ENCODE measurements around the gene TUBB.

The TUBB gene

DNA sequence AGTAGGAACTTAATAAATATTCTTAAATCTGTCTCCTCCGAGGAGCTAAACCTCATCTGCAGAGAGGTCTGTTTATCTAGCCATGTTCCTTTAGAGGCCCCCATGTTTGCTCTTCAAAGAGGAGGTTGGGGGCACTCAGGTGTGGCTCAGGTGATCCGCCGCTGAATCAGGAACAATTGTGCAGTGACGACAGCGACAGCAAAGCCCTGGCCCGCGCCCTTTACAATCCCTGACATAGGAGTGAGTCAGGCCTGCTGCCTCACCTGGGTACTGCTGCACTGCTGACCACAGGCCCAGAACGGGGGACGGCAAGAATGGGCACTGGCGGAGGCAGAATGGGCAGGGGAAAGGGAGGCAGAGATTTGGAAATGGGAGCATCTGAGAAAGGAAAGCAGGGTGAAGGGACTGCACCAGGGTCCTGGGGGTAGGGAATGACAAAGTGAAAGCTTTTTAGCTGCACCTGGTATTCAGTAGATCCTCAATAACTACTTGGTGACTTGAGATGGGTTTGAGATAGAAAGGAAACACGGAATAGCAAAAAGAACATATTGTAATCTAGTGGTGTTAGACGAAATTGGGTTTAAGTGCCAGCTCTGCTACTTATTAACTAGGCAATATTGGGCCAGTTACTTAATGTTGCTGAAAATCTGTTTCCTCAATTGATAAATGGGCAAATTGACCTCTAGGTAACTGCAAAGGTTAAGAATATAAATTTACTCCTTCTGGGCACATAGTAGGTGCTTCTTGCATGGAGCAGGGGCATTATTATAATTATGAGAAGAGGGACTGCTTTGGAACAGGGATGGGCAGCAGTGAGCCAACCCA lies 29.6 kb downstream of the TUBB start (continued):
- TF ChIP-seq ZNF544 (tag by site-specific recombination; IDR thresholded peaks at IDR 0.05) (no peak), ZNF157 (tag by site-specific recombination; IDR thresholded peaks at IDR 0.05) (no peak), ZSCAN23 (tag by site-specific recombination; IDR thresholded peaks at IDR 0.05) (no peak)

DNA sequence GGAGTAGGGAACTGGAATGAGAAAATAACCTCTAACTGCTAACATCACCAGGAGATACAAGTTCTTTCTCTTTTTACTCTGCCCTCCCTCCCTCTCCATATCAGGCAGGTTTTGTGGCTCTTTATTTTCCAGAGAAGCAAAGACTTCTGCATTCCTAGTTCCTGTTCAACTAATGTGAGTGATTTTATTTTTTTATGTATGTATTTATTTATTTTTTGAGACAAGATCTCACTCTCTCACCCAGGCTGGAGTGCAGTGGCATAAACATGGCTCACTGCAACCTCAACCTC lies 30.2 kb downstream of the TUBB start:
- H3K4me1 ChIP-seq (ENCODE audit: control insufficient read depth, insufficient read depth, low read length), result peaks cover 19% of the 10 kb centered on the region
- POLR2A ChIA-PET, result interaction anchor here (0.6 to 1.2 kb wide), 2 partner anchors 24 to 31 kb away, joined by 3 read pairs; no protein-coding TSS in a partner anchor
- no peak overlapping the region for H3K4me3 ChIP-seq (ENCODE audit: low read depth, low read length)
- CTCF ChIA-PET, result interaction anchor here (0.7 to 1.4 kb wide), 2 partner anchors 40 to 71 kb away, joined by 5 to 6 read pairs; no protein-coding TSS in a partner anchor
- no peaks in the 10 kb centered on the region for H3K9me3 ChIP-seq (ENCODE audit: control insufficient read depth, insufficient read depth, low read depth, low read length)
- H3K27ac ChIP-seq (ENCODE audit: extremely low read depth, low read depth, low read length), result no peak overlapping the region
- no peak for TF ChIP-seq KLF10 (tag by site-specific recombination; IDR thresholded peaks at IDR 0.05)
- no peaks in the 10 kb centered on the region for H3K36me3 ChIP-seq (ENCODE audit: control insufficient read depth in 2 of 2, insufficient read depth in 1 of 2, low read length in 2 of 2)

DNA sequence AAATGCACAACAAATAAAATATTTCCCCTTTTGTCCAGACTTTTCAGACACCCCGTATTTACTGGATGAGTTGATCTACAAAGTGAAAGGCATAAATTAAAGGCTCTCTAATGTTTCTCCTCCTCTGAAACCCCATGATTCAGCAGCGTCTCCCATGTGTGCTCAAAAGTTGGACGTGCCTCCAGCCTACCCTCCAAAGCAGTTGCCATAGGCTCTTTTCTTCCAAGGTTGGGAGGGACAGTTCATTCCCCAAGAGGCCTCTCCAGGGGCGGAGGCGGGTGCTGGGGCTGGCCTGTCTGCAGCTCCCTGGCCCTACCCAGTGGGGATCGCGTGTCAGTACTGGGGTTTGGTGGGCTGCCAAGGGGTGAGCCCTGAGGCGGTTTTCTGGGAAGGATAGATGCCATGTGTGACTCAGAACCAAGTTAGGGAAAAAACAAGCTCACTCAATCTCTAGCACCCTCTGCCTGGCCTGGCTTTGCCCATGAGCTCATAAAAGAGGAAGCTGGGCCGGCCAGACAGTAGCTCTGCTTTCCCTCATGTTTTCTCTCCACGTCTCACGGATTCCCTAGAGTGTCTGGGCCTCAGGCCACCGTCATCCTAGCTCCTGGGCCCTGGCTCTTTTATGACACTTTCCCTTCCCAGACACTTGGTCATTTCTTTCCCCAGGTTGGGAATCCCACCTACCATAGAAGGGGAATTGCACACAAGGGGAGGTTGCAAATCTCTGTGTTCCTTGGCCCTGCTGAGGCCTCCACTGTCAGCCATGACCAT lies 32.2 kb downstream of the TUBB start:
- no peak overlapping the region for H3K4me3 ChIP-seq (ENCODE audit: low read depth, low read length)
- no peaks in the 10 kb centered on the region for H3K36me3 ChIP-seq (ENCODE audit: control insufficient read depth in 2 of 2, insufficient read depth in 1 of 2, low read length in 2 of 2)
- ChIA-PET POLR2A (interaction anchor here (0.5 to 2.5 kb wide), 27 partner anchors 9 to 155 kb away, joined by 3 to 84 read pairs (median 6); partner anchors contain the start of genes DDR1, DHX16, FLOT1 and GTF2H4), CTCF (interaction anchor here (0.6 to 2.2 kb wide), 19 partner anchors 9 to 335 kb away, joined by 3 to 20 read pairs (median 4); partner anchors contain the start of gene DHX16)
- no peaks in the 10 kb centered on the region for H3K9me3 ChIP-seq (ENCODE audit: control insufficient read depth, insufficient read depth, low read depth, low read length)
- peaks cover 19% of the 10 kb centered on the region for H3K4me1 ChIP-seq (ENCODE audit: control insufficient read depth, insufficient read depth, low read length)
- H3K27ac ChIP-seq (ENCODE audit: extremely low read depth, low read depth, low read length), result peak overlapping the region; percentile 98
- TF ChIP-seq SP2 (tag by site-specific recombination; IDR thresholded peaks at IDR 0.05) (peak; percentile 89), ZFP69B (tag by site-specific recombination; IDR thresholded peaks at IDR 0.05) (peak; percentile 81), ZNF521 (tag by site-specific recombination; IDR thresholded peaks at IDR 0.05) (no peak), KLF10 (tag by site-specific recombination; IDR thresholded peaks at IDR 0.05) (peak; percentile 87), ZNF426 (tag by site-specific recombination; IDR thresholded peaks at IDR 0.05) (no peak), ZNF529 (tag by site-specific recombination; IDR thresholded peaks at IDR 0.05; ENCODE audit: insufficient replicate concordance) (no peak), ZNF423 (tag by site-specific recombination; IDR thresholded peaks at IDR 0.05) (peak; percentile 81), ZNF114 (tag by site-specific recombination; IDR thresholded peaks at IDR 0.05) (no peak), ZNF558 (tag by site-specific recombination; IDR thresholded peaks at IDR 0.05) (peak; percentile 69), ZFHX2 (tag by site-specific recombination; conservative IDR thresholded peaks at IDR 0.05) (peak; percentile 82), ZNF548 (tag by site-specific recombination; IDR thresholded peaks at IDR 0.05) (no peak), ZNF10 (tag by site-specific recombination; IDR thresholded peaks at IDR 0.05) (no peak; the same call in 1 of the 2 replicates), WT1 (tag by site-specific recombination; IDR thresholded peaks at IDR 0.05) (peak; percentile 62; the same call in 1 of the 2 replicates), RBAK (tag by site-specific recombination; IDR thresholded peaks at IDR 0.05) (no peak)
- TF ChIP-seq, protein P1, sequence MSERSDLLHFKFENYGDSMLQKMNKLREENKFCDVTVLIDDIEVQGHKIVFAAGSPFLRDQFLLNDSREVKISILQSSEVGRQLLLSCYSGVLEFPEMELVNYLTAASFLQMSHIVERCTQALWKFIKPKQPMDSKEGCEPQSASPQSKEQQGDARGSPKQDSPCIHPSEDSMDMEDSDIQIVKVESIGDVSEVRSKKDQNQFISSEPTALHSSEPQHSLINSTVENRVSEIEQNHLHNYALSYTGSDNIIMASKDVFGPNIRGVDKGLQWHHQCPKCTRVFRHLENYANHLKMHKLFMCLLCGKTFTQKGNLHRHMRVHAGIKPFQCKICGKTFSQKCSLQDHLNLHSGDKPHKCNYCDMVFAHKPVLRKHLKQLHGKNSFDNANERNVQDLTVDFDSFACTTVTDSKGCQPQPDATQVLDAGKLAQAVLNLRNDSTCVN (tag by site-specific recombination; optimal IDR thresholded peaks at IDR 0.05), result peak; percentile 32
- TF ChIP-seq, protein P2, sequence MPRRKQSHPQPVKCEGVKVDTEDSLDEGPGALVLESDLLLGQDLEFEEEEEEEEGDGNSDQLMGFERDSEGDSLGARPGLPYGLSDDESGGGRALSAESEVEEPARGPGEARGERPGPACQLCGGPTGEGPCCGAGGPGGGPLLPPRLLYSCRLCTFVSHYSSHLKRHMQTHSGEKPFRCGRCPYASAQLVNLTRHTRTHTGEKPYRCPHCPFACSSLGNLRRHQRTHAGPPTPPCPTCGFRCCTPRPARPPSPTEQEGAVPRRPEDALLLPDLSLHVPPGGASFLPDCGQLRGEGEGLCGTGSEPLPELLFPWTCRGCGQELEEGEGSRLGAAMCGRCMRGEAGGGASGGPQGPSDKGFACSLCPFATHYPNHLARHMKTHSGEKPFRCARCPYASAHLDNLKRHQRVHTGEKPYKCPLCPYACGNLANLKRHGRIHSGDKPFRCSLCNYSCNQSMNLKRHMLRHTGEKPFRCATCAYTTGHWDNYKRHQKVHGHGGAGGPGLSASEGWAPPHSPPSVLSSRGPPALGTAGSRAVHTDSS (tag by site-specific recombination; IDR thresholded peaks at IDR 0.05), result no peak
- TF ChIP-seq, protein P3, sequence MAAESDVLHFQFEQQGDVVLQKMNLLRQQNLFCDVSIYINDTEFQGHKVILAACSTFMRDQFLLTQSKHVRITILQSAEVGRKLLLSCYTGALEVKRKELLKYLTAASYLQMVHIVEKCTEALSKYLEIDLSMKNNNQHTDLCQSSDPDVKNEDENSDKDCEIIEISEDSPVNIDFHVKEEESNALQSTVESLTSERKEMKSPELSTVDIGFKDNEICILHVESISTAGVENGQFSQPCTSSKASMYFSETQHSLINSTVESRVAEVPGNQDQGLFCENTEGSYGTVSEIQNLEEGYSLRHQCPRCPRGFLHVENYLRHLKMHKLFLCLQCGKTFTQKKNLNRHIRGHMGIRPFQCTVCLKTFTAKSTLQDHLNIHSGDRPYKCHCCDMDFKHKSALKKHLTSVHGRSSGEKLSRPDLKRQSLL (tag by site-specific recombination; IDR thresholded peaks at IDR 0.05), result 0 out of 2 replicates have a peak, but pooled peaks have one; percentile 49
- TF ChIP-seq, protein P4, sequence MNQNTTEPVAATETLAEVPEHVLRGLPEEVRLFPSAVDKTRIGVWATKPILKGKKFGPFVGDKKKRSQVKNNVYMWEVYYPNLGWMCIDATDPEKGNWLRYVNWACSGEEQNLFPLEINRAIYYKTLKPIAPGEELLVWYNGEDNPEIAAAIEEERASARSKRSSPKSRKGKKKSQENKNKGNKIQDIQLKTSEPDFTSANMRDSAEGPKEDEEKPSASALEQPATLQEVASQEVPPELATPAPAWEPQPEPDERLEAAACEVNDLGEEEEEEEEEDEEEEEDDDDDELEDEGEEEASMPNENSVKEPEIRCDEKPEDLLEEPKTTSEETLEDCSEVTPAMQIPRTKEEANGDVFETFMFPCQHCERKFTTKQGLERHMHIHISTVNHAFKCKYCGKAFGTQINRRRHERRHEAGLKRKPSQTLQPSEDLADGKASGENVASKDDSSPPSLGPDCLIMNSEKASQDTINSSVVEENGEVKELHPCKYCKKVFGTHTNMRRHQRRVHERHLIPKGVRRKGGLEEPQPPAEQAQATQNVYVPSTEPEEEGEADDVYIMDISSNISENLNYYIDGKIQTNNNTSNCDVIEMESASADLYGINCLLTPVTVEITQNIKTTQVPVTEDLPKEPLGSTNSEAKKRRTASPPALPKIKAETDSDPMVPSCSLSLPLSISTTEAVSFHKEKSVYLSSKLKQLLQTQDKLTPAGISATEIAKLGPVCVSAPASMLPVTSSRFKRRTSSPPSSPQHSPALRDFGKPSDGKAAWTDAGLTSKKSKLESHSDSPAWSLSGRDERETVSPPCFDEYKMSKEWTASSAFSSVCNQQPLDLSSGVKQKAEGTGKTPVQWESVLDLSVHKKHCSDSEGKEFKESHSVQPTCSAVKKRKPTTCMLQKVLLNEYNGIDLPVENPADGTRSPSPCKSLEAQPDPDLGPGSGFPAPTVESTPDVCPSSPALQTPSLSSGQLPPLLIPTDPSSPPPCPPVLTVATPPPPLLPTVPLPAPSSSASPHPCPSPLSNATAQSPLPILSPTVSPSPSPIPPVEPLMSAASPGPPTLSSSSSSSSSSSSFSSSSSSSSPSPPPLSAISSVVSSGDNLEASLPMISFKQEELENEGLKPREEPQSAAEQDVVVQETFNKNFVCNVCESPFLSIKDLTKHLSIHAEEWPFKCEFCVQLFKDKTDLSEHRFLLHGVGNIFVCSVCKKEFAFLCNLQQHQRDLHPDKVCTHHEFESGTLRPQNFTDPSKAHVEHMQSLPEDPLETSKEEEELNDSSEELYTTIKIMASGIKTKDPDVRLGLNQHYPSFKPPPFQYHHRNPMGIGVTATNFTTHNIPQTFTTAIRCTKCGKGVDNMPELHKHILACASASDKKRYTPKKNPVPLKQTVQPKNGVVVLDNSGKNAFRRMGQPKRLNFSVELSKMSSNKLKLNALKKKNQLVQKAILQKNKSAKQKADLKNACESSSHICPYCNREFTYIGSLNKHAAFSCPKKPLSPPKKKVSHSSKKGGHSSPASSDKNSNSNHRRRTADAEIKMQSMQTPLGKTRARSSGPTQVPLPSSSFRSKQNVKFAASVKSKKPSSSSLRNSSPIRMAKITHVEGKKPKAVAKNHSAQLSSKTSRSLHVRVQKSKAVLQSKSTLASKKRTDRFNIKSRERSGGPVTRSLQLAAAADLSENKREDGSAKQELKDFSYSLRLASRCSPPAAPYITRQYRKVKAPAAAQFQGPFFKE (tag by site-specific recombination; IDR thresholded peaks at IDR 0.05; ENCODE audit: borderline replicate concordance), result no peak
